ENCODE data around the gene LRP11.

GRCh38 chr6:149851461-149852110 lies 12.6 kb downstream of the LRP11 start:
- TF ChIP-seq CTCF (IDR thresholded peaks at IDR 0.05) (no peak), EZH2 (IDR thresholded peaks at IDR 0.05) (no peak), EZH2phosphoT487 (IDR thresholded peaks at IDR 0.05) (no peak)

Data from neural progenitor cell (in vitro differentiated cells).